DMS 273 (cell line): ENCODE results near the gene C5.
"Not testable (repeated sequence)": the region's sequence is repeated elsewhere in the genome, so short reads cannot be mapped to it uniquely, and the experiment has no call there.

Source experiments
- DNase-seq: peaks from one replicate; lab custom pipeline; 2025; ENCODE audit not compliant: unreplicated experiment; lab: John Stamatoyannopoulos, UW

Gene C5

GRCh38 chr9:121053544-121053943 is 3.5 kb upstream of the C5 start:
- DNase-seq, result no peak

- no peak for DNase-seq
Observed at GRCh38 chr9:121048618-121049017, 1.5 kb downstream of the C5 start.

GRCh38 chr9:121048175-121048574 is 1.9 kb downstream of the C5 start:
- DNase-seq, result no peak

- DNase-seq, result no peak
Observed at GRCh38 chr9:121038804-121039203, 11.3 kb downstream of the C5 start.

GRCh38 chr9:121038362-121038761 is 11.7 kb downstream of the C5 start:
- no peak for DNase-seq

GRCh38 chr9:121035717-121036116 is 14.4 kb downstream of the C5 start:
- not testable (repeated sequence) for DNase-seq

- no peak for DNase-seq
Observed at GRCh38 chr9:121034529-121034928, 15.5 kb downstream of the C5 start.

GRCh38 chr9:121029469-121029868 is 20.6 kb downstream of the C5 start:
- DNase-seq, result no peak

GRCh38 chr9:121028285-121028684 is 21.8 kb downstream of the C5 start:
- DNase-seq, result not testable (repeated sequence)

- no peak for DNase-seq
Observed at GRCh38 chr9:121026768-121027167, 23.3 kb downstream of the C5 start.

- no peak for DNase-seq
Observed at GRCh38 chr9:121026260-121026691, 23.8 kb downstream of the C5 start.

GRCh38 chr9:121024237-121024636 is 25.8 kb downstream of the C5 start:
- no peak for DNase-seq

- DNase-seq, result peak; percentile 26
Observed at GRCh38 chr9:121023064-121023463, 27.0 kb downstream of the C5 start.

GRCh38 chr9:121021301-121021700 is 28.8 kb downstream of the C5 start:
- DNase-seq, result peak; percentile 10

GRCh38 chr9:121019273-121019672 is 30.8 kb downstream of the C5 start:
- no peak for DNase-seq

GRCh38 chr9:121013911-121014310 is 36.2 kb downstream of the C5 start:
- no peak for DNase-seq

- DNase-seq, result no peak
Observed at GRCh38 chr9:121009650-121010049, 40.4 kb downstream of the C5 start.

- DNase-seq, result no peak
Observed at GRCh38 chr9:120999317-120999716, 50.8 kb downstream of the C5 start.

GRCh38 chr9:120998111-120998510 is 52.0 kb downstream of the C5 start:
- no peak for DNase-seq

GRCh38 chr9:120997502-120997901 is 52.6 kb downstream of the C5 start:
- no peak for DNase-seq

GRCh38 chr9:120996409-120996808 is 53.7 kb downstream of the C5 start:
- no peak for DNase-seq

- DNase-seq, result no peak
Observed at GRCh38 chr9:120989065-120989464, 61.0 kb downstream of the C5 start.

GRCh38 chr9:120985819-120986222 is 64.3 kb downstream of the C5 start:
- DNase-seq, result peak; percentile 56
